Hematopoietic multipotent progenitor cell (in vitro differentiated cells): ENCODE measurements around the gene HJURP. TPM values are rescaled to one million over a fixed set of nuclear protein-coding genes. Genes with fewer than 3 reads are reported as not detected.
"Not testable (repeated sequence)": the region's sequence is repeated elsewhere in the genome, so short reads cannot be mapped to it uniquely, and the experiment has no call there.

Experiments used
- DNase-seq, 3 donors: peaks; one replicate each; pipeline ENCODE4 v3.0.0-alpha.2; 2011 to 2015; ENCODE audit warnings: low read depth in 2 of 3, low spot score in 2 of 3
- total RNA-seq: library from RNA; depleted of rRNA; stranded (reverse); fragments of >200 nt; gene quantifications from one replicate; pipeline ENCODE4 v1.2.3, GENCODE V29; 2012

The HJURP gene
- total RNA-seq, result 1.9 TPM

- peak; percentile 59 to 97 (median 94) for DNase-seq
Observed at GRCh38 chr2:233854241-233854981, at the start of gene HJURP. Gene HJURP, minus strand, starts transcription at chr2:233854535. Its CDS starts 35 bp downstream, at chr2:233854500.

GRCh38 chr2:233901884-233902283, 47.5 kb upstream of the HJURP start:
- DNase-seq, result no peak

GRCh38 chr2:233901367-233901766, 47.0 kb upstream of the HJURP start:
- no peak for DNase-seq

GRCh38 chr2:233896253-233896652, 41.9 kb upstream of the HJURP start:
- not testable (repeated sequence) for DNase-seq

GRCh38 chr2:233892793-233893192, 38.5 kb upstream of the HJURP start:
- DNase-seq, result no peak

GRCh38 chr2:233882353-233882752, 28.0 kb upstream of the HJURP start:
- no peak for DNase-seq

GRCh38 chr2:233872125-233872524, 17.8 kb upstream of the HJURP start:
- DNase-seq, result peak in 2 of 3 donors; percentile 52 to 82

- no peak for DNase-seq
Observed at GRCh38 chr2:233871432-233871831, 17.1 kb upstream of the HJURP start.

- peak; percentile 49 to 68 (median 53) for DNase-seq
Observed at GRCh38 chr2:233867993-233868532, 13.7 kb upstream of the HJURP start, which contains the start of gene MSL3B. Gene MSL3B, minus strand, starts transcription at chr2:233868386.

GRCh38 chr2:233866479-233866878, 12.1 kb upstream of the HJURP start:
- no peak for DNase-seq

- peak in 1 of 3 donors; percentile 26 for DNase-seq
Observed at GRCh38 chr2:233865838-233866237, 11.5 kb upstream of the HJURP start.

GRCh38 chr2:233862261-233862768, 8.0 kb upstream of the HJURP start:
- no peak for DNase-seq

GRCh38 chr2:233858331-233858730, 4.0 kb upstream of the HJURP start:
- no peak for DNase-seq

GRCh38 chr2:233857511-233858141, 3.3 kb upstream of the HJURP start:
- peak in 2 of 3 donors; percentile 72 to 89 for DNase-seq

GRCh38 chr2:233856184-233856583, 1.8 kb upstream of the HJURP start:
- peak in 1 of 3 donors; percentile 8 for DNase-seq

GRCh38 chr2:233855345-233855744, 1.0 kb upstream of the HJURP start:
- no peak for DNase-seq

GRCh38 chr2:233853883-233854240, 473 bp downstream of the HJURP start:
- DNase-seq, result no peak

GRCh38 chr2:233853353-233853752, 982 bp downstream of the HJURP start:
- DNase-seq, result no peak

- peak in 1 of 3 donors; percentile 65 for DNase-seq
Observed at GRCh38 chr2:233852056-233852455, 2.3 kb downstream of the HJURP start.

- DNase-seq, result no peak
Observed at GRCh38 chr2:233851169-233851568, 3.2 kb downstream of the HJURP start.

GRCh38 chr2:233850745-233851144, 3.6 kb downstream of the HJURP start:
- no peak for DNase-seq
